ENCODE data around the gene LIFR. TPM values are rescaled to one million over a fixed set of nuclear protein-coding genes. Genes with fewer than 3 reads are reported as not detected.

LIFR gene
- polyA plus RNA-seq, 1 of the 3 experiments (the other 2 are of a cell fraction), result 3.8 TPM

DNA sequence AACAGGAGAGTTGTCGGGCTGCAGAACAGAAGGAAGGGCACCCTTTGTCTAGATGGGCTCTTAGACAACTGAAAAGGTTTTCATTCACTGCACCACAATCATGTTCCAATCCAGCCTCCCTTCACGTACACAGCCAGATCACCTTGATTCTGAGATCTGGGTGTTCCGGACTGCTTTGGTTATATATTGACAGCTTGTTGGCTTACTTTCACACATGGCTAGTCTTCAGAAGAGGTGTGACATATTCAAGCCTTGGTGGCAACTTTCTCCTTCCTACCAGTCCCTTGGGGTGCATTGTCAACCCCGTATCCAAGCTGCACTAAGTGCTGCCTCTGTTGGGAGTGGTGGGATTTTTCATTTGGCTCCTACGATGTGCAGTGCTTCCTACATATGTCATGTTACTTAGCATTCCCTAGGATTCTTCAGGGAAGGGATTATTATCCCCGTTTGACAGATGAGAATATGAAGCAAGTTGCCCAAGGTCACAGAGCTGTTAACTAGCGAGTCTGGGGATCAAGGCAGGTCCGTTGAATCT, 100.6 kb downstream of the LIFR start (continued):
- TF ChIP-seq IRF3 (IDR thresholded peaks at IDR 0.05; ENCODE audit: low read depth, low read length), result no peak

DNA sequence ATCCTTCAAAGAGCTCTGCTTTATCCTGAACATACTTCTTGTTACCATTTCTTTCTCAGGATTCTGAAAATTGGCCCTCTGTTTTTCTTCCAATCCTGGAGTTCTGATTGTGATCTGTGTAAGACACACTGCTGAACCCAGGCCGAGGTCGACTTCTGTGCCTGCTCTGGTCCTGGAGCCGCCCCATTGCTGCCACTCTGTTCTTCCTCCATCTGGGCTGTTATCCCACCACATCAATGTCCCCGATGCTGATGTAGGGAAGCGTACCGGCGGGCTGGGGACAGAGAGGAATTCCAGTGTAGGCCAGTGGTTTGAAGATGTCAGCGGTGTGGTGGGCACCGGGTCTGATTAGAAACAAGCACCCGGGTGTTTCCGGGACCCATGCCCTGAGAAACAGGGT, 102.5 kb downstream of the LIFR start:
- no peak overlapping the region for H2AFZ ChIP-seq (ENCODE audit: low read depth)
- no peaks in the 10 kb centered on the region for H3K79me2 ChIP-seq (ENCODE audit: insufficient read depth)
- no peaks in the 10 kb centered on the region for H3K9me2 ChIP-seq
- no peaks in the 10 kb centered on the region for H3K9me3 ChIP-seq
- no peak overlapping the region for H3K4me3 ChIP-seq (ENCODE audit: low read depth in 2 of 2, low read length in 1 of 2)
- WGBS (ENCODE audit: low lambda C conversion rate), result 89% methylated on average over 11 of the region's 11 CpGs
- no peak overlapping the region for H3K27ac ChIP-seq (ENCODE audit: low read depth in 2 of 2, low read length in 1 of 2)
- ChIA-PET POLR2A (no interaction called here), CTCF (interaction anchor here (3.7 to 7.9 kb wide), 2 partner anchors 12 to 355 kb away, joined by 22 to 58 read pairs; no protein-coding TSS in a partner anchor)
- no peak for DNase-seq
- H3K27me3 ChIP-seq (ENCODE audit: insufficient read depth), result no peaks in the 10 kb centered on the region
- H3K9ac ChIP-seq, result no peak overlapping the region
- TF ChIP-seq, protein P1, sequence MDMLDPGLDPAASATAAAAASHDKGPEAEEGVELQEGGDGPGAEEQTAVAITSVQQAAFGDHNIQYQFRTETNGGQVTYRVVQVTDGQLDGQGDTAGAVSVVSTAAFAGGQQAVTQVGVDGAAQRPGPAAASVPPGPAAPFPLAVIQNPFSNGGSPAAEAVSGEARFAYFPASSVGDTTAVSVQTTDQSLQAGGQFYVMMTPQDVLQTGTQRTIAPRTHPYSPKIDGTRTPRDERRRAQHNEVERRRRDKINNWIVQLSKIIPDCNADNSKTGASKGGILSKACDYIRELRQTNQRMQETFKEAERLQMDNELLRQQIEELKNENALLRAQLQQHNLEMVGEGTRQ (IDR thresholded peaks at IDR 0.05; ENCODE audit: borderline replicate concordance, low read depth, low read length), result no peak
- TF ChIP-seq MEF2A (IDR thresholded peaks at IDR 0.05; ENCODE audit: borderline replicate concordance, low read depth), result no peak
- no peak for TF ChIP-seq EZH2phosphoT487 (IDR thresholded peaks at IDR 0.05; ENCODE audit: borderline replicate concordance, low read depth)
- TF ChIP-seq TAF1 (IDR thresholded peaks at IDR 0.05; ENCODE audit: borderline replicate concordance, low read depth, low read length), result no peak
- TF ChIP-seq FOXM1 (IDR thresholded peaks at IDR 0.05; ENCODE audit: low read depth), result no peak
- TF ChIP-seq TEAD4 (IDR thresholded peaks at IDR 0.05; ENCODE audit: borderline replicate concordance, insufficient read depth), result no peak
- TF ChIP-seq RAD21 (IDR thresholded peaks at IDR 0.05; ENCODE audit: low read length), result no peak
- TF ChIP-seq POLR2AphosphoS5 (IDR thresholded peaks at IDR 0.05; ENCODE audit: low read depth, low read length), result no peak
- no peak for TF ChIP-seq NRF1 (IDR thresholded peaks at IDR 0.05; ENCODE audit: low read depth, low read length)
- TF ChIP-seq, protein P2, sequence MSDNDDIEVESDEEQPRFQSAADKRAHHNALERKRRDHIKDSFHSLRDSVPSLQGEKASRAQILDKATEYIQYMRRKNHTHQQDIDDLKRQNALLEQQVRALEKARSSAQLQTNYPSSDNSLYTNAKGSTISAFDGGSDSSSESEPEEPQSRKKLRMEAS (IDR thresholded peaks at IDR 0.05; ENCODE audit: low read depth), result no peak
- TF ChIP-seq JUND (IDR thresholded peaks at IDR 0.05), result no peak
- no peaks in the 10 kb centered on the region for H3K36me3 ChIP-seq (replicated peaks in 1 of 2; ENCODE audit: control insufficient read depth in 1 of 2, insufficient read depth in 2 of 2, low read length in 1 of 2)
- H3K4me1 ChIP-seq (ENCODE audit: control insufficient read depth in 1 of 2, insufficient read depth in 2 of 2, low read depth in 1 of 2, low read length in 1 of 2), result peaks cover 0 to 10% of the 10 kb centered on the region in 2 experiments; a peak in 2 of 4 replicates
- H3K4me2 ChIP-seq, result no peak overlapping the region
- H4K20me1 ChIP-seq (ENCODE audit: insufficient read depth), result no peaks in the 10 kb centered on the region
- H3F3A ChIP-seq (replicated peaks; ENCODE audit: insufficient read depth), result no peaks in the 10 kb centered on the region

- H2AFZ ChIP-seq (ENCODE audit: low read depth), result no peak overlapping the region
- H3K4me3 ChIP-seq (ENCODE audit: low read depth in 2 of 2, low read length in 1 of 2), result no peak overlapping the region
- no peak overlapping the region for H3K27ac ChIP-seq (ENCODE audit: low read depth in 2 of 2, low read length in 1 of 2)
- ChIA-PET POLR2A (no interaction called here), CTCF (interaction anchor here (0.7 to 7.9 kb wide), 3 partner anchors 11 to 356 kb away, joined by 3 to 58 read pairs (median 22); no protein-coding TSS in a partner anchor)
- H4K20me1 ChIP-seq (ENCODE audit: insufficient read depth), result no peaks in the 10 kb centered on the region
- no peak overlapping the region for H3K4me2 ChIP-seq
- no peak overlapping the region for H3K9ac ChIP-seq
- WGBS (ENCODE audit: low lambda C conversion rate), result 84% methylated on average over 3 of the region's 3 CpGs
- no peak for TF ChIP-seq JUND (IDR thresholded peaks at IDR 0.05)
- TF ChIP-seq FOXJ3 (CRISPR knock-in tag; IDR thresholded peaks at IDR 0.05), result no peak
- TF ChIP-seq MXI1 (IDR thresholded peaks at IDR 0.05; ENCODE audit: low read depth, low read length), result no peak
- TF ChIP-seq REST (IDR thresholded peaks at IDR 0.05; ENCODE audit: low read depth, low read length), result no peak
- TF ChIP-seq RXRA (IDR thresholded peaks at IDR 0.05; ENCODE audit: borderline replicate concordance, low read depth), result no peak
- TF ChIP-seq TAF1 (IDR thresholded peaks at IDR 0.05; ENCODE audit: borderline replicate concordance, low read depth, low read length), result no peak
- no peak for TF ChIP-seq EZH2phosphoT487 (IDR thresholded peaks at IDR 0.05; ENCODE audit: borderline replicate concordance, low read depth)
- no peak for TF ChIP-seq POLR2AphosphoS5 (IDR thresholded peaks at IDR 0.05; ENCODE audit: low read depth, low read length)
- no peak for TF ChIP-seq RAD21 (IDR thresholded peaks at IDR 0.05; ENCODE audit: low read length)
- TF ChIP-seq, protein P1 (IDR thresholded peaks at IDR 0.05; ENCODE audit: borderline replicate concordance, low read depth, low read length), result no peak
- no peak for TF ChIP-seq TEAD4 (IDR thresholded peaks at IDR 0.05; ENCODE audit: borderline replicate concordance, insufficient read depth)
- no peaks in the 10 kb centered on the region for H3F3A ChIP-seq (replicated peaks; ENCODE audit: insufficient read depth)
- no peak for DNase-seq
- no peaks in the 10 kb centered on the region for H3K9me3 ChIP-seq
- peaks cover 0 to 10% of the 10 kb centered on the region in 2 experiments; a peak in 2 of 4 replicates for H3K4me1 ChIP-seq (ENCODE audit: control insufficient read depth in 1 of 2, insufficient read depth in 2 of 2, low read depth in 1 of 2, low read length in 1 of 2)
- H3K36me3 ChIP-seq (replicated peaks in 1 of 2; ENCODE audit: control insufficient read depth in 1 of 2, insufficient read depth in 2 of 2, low read length in 1 of 2), result no peaks in the 10 kb centered on the region
- H3K9me2 ChIP-seq, result no peaks in the 10 kb centered on the region
- no peaks in the 10 kb centered on the region for H3K27me3 ChIP-seq (ENCODE audit: insufficient read depth)
- no peaks in the 10 kb centered on the region for H3K79me2 ChIP-seq (ENCODE audit: insufficient read depth)
Observed at GRCh38 chr5:38453506-38453905, 102.9 kb downstream of the LIFR start.

Data from SK-N-SH (cell line).